Prostate gland (tissue), 2 donors: ENCODE data around the gene SMAGP.
"Not testable (repeated sequence)": the region's sequence is repeated elsewhere in the genome, so short reads cannot be mapped to it uniquely, and the experiment has no call there.

Experiments used
- CTCF ChIP-seq, 4 experiments: fragments of 200-600 bp in 2 of 4; fragments of 450-650 bp in 2 of 4; sonication (generic) in 2 of 4; IDR thresholded peaks; 1 replicate in 3 of 4; 2 replicates in 1 of 4; pipeline ENCODE4 v1.5.1; 2016 to 2019; ENCODE audit warnings: antibody characterized with exemption in 4 of 4, mild to moderate bottlenecking in 2 of 4, moderate library complexity in 2 of 4
- POLR2A ChIP-seq: fragments of 450-650 bp; IDR thresholded peaks from one replicate; pipeline ENCODE4 v1.6.1; 2016; ENCODE audit warnings: antibody characterized with exemption, mild to moderate bottlenecking
- POLR2AphosphoS5 ChIP-seq: sonication (generic); formaldehyde crosslinking; IDR thresholded peaks from one replicate; pipeline ENCODE4 v1.6.1; 2017; ENCODE audit warnings: antibody characterized with exemption

- not testable (repeated sequence) for TF ChIP-seq CTCF (IDR thresholded peaks at IDR 0.05); POLR2A; POLR2AphosphoS5
Measured at GRCh38 chr12:51291603-51292513, 21.6 kb upstream of the SMAGP start.
